Loucy (cell line): Measurements from ENCODE around the gene NEK9.

Source experiments
- H2AFZ ChIP-seq: fragments of 200-600 bp; sonication (generic); 2 replicates; pipeline ENCODE4 v1.6.0; 2016; ENCODE audit warnings: antibody characterized with exemption, mild to moderate bottlenecking, low read length, moderate library complexity
- H3F3A ChIP-seq: fragments of 200-600 bp; 2 replicates; pipeline ENCODE4 v1.6.0; 2016; ENCODE audit warnings: antibody characterized with exemption, low read depth, mild to moderate bottlenecking
- H3K27me3 ChIP-seq: fragments of 200-600 bp; sonication (generic); 2 replicates; pipeline ENCODE4 v1.6.1; 2014; ENCODE audit warnings: low read length, mild to moderate bottlenecking; ENCODE audit not compliant: insufficient read depth, poor library complexity, severe bottlenecking
- H3K36me3 ChIP-seq: fragments of 200-600 bp; sonication (generic); 2 replicates; pipeline ENCODE4 v1.6.1; 2016; ENCODE audit warnings: low read length; ENCODE audit not compliant: insufficient read depth
- H3K4me1 ChIP-seq: fragments of 200-600 bp; sonication (generic); 2 replicates; pipeline ENCODE4 v1.5.1; 2014; ENCODE audit warnings: low read length, mild to moderate bottlenecking; ENCODE audit not compliant: insufficient read depth, poor library complexity, severe bottlenecking
- H3K4me2 ChIP-seq: fragments of 200-600 bp; sonication (generic); 2 replicates; pipeline ENCODE4 v1.6.0; 2014; ENCODE audit warnings: antibody characterized with exemption, low read length, low read depth, mild to moderate bottlenecking; ENCODE audit not compliant: poor library complexity, severe bottlenecking
- H3K4me3 ChIP-seq: fragments of 200-600 bp; sonication (generic); 2 replicates; pipeline ENCODE4 v1.5.1; 2014; ENCODE audit warnings: low read length, mild to moderate bottlenecking, mixed read lengths; ENCODE audit not compliant: poor library complexity, severe bottlenecking
- H3K79me2 ChIP-seq: fragments of 200-600 bp; sonication (generic); 2 replicates; pipeline ENCODE4 v1.6.1; 2014; ENCODE audit warnings: low read length; ENCODE audit not compliant: insufficient read depth
- H3K9ac ChIP-seq: fragments of 200-600 bp; sonication (generic); 2 replicates; pipeline ENCODE4 v1.6.0; 2014; ENCODE audit warnings: mild to moderate bottlenecking, low read depth, low read length, moderate library complexity; ENCODE audit not compliant: poor library complexity, severe bottlenecking
- H3K9me2 ChIP-seq: fragments of 200-600 bp; sonication (generic); replicated peaks from 2 replicates; pipeline ENCODE4 v1.6.1; 2016; ENCODE audit warnings: low read depth, low read length, mixed read lengths
- H3K9me3 ChIP-seq: fragments of 200-600 bp; sonication (generic); 2 replicates; pipeline ENCODE4 v1.6.1; 2014; ENCODE audit warnings: mild to moderate bottlenecking, antibody characterized with exemption, low read length, low read depth; ENCODE audit not compliant: insufficient read depth
- H4K20me1 ChIP-seq: fragments of 200-600 bp; sonication (generic); 2 replicates; pipeline ENCODE4 v1.6.0; 2014; ENCODE audit warnings: antibody characterized with exemption, low read length, mild to moderate bottlenecking; ENCODE audit not compliant: insufficient read depth, poor library complexity, severe bottlenecking
- EZH2phosphoT487 ChIP-seq: fragments of 200-600 bp; IDR thresholded peaks from 2 replicates; pipeline ENCODE4 v1.6.1; 2018; ENCODE audit warnings: antibody characterized with exemption, mild to moderate bottlenecking, moderate library complexity, borderline replicate concordance
- TF ChIP-seq, protein P1 (sequence below): fragments of 200-600 bp; sonication (generic); conservative IDR thresholded peaks from 2 replicates; pipeline ENCODE4 v1.5.1; 2014; ENCODE audit warnings: mild to moderate bottlenecking, antibody characterized with exemption, low read length

NEK9 gene

GRCh38 chr14:75134644-75135043 is 7.8 kb upstream of the NEK9 start:
- peaks cover 8% of the 10 kb centered on the region for H4K20me1 ChIP-seq
- H3F3A ChIP-seq, result no peaks in the 10 kb centered on the region
- H3K4me1 ChIP-seq, result peaks cover 12% of the 10 kb centered on the region
- H2AFZ ChIP-seq, result no peak overlapping the region
- H3K4me3 ChIP-seq, result no peak overlapping the region
- H3K9me2 ChIP-seq, result no peaks in the 10 kb centered on the region
- peaks cover 39% of the 10 kb centered on the region for H3K36me3 ChIP-seq
- H3K9ac ChIP-seq, result no peak overlapping the region
- no peaks in the 10 kb centered on the region for H3K27me3 ChIP-seq
- H3K9me3 ChIP-seq, result no peaks in the 10 kb centered on the region
- TF ChIP-seq EZH2phosphoT487, result no peak
- TF ChIP-seq, protein P1, sequence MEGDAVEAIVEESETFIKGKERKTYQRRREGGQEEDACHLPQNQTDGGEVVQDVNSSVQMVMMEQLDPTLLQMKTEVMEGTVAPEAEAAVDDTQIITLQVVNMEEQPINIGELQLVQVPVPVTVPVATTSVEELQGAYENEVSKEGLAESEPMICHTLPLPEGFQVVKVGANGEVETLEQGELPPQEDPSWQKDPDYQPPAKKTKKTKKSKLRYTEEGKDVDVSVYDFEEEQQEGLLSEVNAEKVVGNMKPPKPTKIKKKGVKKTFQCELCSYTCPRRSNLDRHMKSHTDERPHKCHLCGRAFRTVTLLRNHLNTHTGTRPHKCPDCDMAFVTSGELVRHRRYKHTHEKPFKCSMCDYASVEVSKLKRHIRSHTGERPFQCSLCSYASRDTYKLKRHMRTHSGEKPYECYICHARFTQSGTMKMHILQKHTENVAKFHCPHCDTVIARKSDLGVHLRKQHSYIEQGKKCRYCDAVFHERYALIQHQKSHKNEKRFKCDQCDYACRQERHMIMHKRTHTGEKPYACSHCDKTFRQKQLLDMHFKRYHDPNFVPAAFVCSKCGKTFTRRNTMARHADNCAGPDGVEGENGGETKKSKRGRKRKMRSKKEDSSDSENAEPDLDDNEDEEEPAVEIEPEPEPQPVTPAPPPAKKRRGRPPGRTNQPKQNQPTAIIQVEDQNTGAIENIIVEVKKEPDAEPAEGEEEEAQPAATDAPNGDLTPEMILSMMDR, result no peak
- no peak overlapping the region for H3K4me2 ChIP-seq
- peaks cover 20% of the 10 kb centered on the region for H3K79me2 ChIP-seq

- Histone ChIP-seq H3K27me3 (no peaks in the 10 kb centered on the region), H3K4me2 (no peak overlapping the region), H3K9ac (no peak overlapping the region)
Observed at GRCh38 chr14:75133597-75133996, 6.7 kb upstream of the NEK9 start.

GRCh38 chr14:75132382-75133086 is 5.7 kb upstream of the NEK9 start:
- TF ChIP-seq, protein P1, result peak; percentile 82
- no peak for TF ChIP-seq EZH2phosphoT487
- Histone ChIP-seq H3K9me3 (no peaks in the 10 kb centered on the region), H4K20me1 (no peaks in the 10 kb centered on the region), H3K9ac (no peak overlapping the region), H2AFZ (no peak overlapping the region), H3K36me3 (peaks cover 39% of the 10 kb centered on the region), H3K4me3 (no peak overlapping the region), H3K4me1 (peaks cover 8% of the 10 kb centered on the region), H3F3A (no peaks in the 10 kb centered on the region), H3K4me2 (no peak overlapping the region), H3K79me2 (peaks cover 14% of the 10 kb centered on the region), H3K9me2 (no peaks in the 10 kb centered on the region), H3K27me3 (no peaks in the 10 kb centered on the region)

More at GRCh38 chr14:75133597-75133996, 6.7 kb upstream of the NEK9 start:
- Histone ChIP-seq H3K79me2 (peaks cover 14% of the 10 kb centered on the region), H3K9me3 (no peaks in the 10 kb centered on the region), H3K36me3 (peaks cover 39% of the 10 kb centered on the region), H3K4me3 (no peak overlapping the region), H3K9me2 (no peaks in the 10 kb centered on the region), H3K4me1 (peaks cover 7% of the 10 kb centered on the region), H4K20me1 (peaks cover 1% of the 10 kb centered on the region), H2AFZ (no peak overlapping the region), H3F3A (no peaks in the 10 kb centered on the region)
- TF ChIP-seq, protein P1, result no peak
- no peak for TF ChIP-seq EZH2phosphoT487
